HG02884 (cell line): ENCODE data around the gene SUCLG2.

Experiments
- ATAC-seq: cut with Tn5 transposase; IDR thresholded peaks from one replicate; pipeline ENCODE4 v1.9.1; 2021; ENCODE audit warnings: mild to moderate bottlenecking, moderate library complexity; ENCODE audit not compliant: unreplicated experiment

SUCLG2 gene

DNA sequence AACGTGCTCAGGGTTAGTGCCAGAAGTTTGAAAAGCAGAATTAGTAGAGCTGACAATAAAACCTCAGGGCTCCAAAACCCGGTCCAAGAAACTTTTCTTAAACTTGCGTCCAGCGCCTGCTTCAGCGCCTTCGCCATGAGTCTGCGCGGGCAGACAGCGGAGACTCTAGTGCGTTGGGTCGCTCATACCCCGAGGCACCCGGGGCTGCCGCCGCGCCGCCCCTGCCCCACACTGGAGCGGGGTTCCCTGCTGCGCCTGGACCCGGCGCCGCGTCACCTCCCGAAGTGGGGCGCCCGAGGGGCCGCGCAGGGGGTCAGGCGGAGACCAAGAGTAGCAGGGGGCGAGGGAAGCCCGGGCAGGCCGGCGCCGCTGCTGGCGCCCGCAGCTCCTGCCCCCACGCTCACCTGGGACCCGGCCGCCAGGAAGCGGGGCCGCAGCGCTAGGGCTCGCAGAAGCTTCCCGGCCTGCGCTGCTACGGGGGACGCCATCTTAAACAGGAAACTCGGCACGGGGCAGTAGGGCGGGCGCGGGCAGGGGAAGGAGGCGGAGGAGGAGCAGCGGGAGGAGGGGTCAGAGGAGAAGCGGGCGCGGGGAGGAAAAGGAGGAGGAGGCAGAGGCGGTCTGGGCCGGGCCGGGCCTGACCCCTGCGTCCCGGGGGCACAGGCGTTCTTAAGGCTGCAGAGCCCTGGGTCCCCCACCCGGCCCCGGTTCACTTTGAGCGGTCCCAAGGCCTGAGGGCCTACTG is at the start of gene SUCLG2:
Gene SUCLG2 (minus strand): TSS at position 514 of the 745 bp plus-strand sequence. CDS start 26 bp downstream, at position 488.
- peak; percentile 59 for ATAC-seq

GRCh38 chr3:67700596-67700995 is 46.2 kb upstream of the SUCLG2 start:
- no peak for ATAC-seq

DNA sequence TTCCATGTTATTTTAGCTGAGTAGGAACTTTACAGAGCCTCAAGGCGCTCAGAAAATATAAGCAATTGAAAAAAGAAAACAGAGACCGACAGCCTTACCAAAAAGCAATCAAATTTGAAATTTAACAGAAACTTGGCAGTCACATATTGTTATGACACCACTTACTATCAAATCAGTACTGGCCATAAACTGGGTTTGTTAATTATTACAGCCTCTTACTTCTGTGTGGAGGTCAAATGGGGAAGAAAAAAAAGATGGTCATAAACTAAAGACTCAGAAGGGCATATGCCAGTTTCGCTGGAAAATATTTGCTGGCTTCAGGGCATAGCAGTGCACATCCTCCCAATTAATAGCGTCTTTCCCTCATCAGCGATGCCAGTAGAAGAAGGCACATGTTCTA is 45.5 kb upstream of the SUCLG2 start:
- ATAC-seq = no peak

GRCh38 chr3:67692621-67693020 is 38.2 kb upstream of the SUCLG2 start:
- ATAC-seq = no peak

DNA sequence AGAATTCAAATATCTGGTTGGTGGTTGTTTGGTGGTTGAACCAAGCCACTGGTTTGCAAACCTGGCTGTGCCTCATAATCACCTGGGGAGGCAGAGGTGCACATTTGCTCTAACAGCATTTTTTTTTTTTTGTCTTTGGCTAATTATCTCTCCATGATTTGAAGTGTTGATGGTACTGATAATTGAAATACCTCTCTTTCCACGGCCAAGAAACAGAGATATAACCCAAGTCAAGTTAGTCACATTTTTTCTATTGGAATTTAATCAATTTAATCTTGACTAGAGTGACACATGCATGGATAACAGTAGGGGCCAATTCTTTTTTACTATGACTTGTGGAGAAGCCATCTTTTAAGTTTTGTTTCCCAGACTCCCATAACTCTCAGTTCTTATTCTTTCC is 37.5 kb upstream of the SUCLG2 start:
- ATAC-seq = no peak

- peak; percentile 67 for ATAC-seq
These were observed 36.8 kb upstream of the SUCLG2 start for GRCh38 chr3:67691207-67691606.

DNA sequence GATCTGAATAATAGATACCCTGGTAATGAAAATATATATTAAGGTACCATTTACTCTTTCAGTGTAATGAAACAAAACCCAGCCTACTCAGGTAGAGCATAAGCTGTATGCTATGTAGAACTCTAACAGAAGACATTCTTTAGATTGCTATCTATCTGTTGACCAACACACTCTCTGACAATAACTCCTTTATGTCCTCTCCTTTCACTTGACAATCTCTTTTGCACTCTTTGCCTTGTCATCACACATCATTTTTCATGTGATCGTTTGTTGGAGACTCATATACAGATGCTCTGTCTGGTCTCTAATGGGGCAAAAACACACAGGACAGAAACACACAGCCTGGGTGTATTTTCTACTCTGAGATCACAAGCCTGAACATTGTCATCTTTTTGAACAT is 35.4 kb upstream of the SUCLG2 start:
- no peak for ATAC-seq

GRCh38 chr3:67688231-67688630 is 33.8 kb upstream of the SUCLG2 start:
- no peak for ATAC-seq

DNA sequence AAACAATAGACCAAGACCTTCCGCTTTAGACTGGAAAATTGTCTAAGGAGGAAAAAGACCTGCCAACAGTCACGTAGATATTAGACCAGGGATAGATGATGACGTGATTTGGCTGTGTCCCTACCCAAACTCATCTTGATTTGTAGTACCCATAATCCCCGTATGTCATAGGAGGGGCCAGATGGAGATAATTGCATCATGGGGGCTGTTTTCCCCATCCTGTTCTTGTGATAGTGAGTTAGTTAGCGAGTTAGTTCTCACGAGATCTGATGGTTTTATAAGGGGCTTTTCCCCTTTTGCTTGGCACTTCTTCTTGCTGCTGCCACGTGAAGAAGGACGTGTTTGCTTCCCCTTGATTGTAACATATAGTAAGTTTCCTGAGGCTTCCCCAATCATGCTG is 31.7 kb upstream of the SUCLG2 start:
- ATAC-seq = no peak

DNA sequence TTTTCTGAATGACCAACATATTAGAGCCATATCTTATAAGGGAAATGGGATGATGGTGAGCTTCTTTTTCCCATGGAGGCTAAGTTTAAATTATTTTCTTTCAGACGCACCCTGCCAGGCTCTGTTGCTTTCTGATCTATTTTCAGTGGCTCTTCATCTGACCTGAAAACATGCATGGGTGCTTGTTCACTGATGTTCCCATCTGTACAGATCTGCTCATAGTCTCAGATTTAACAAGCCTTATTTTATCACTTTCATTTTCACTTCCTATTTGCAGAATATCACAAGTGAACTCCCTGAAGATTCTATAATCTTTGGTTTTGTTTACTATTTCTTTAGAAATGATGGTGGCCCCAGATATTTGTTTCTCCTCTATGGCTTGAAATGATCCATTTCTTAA is 31.1 kb upstream of the SUCLG2 start:
- ATAC-seq = peak; percentile 99

DNA sequence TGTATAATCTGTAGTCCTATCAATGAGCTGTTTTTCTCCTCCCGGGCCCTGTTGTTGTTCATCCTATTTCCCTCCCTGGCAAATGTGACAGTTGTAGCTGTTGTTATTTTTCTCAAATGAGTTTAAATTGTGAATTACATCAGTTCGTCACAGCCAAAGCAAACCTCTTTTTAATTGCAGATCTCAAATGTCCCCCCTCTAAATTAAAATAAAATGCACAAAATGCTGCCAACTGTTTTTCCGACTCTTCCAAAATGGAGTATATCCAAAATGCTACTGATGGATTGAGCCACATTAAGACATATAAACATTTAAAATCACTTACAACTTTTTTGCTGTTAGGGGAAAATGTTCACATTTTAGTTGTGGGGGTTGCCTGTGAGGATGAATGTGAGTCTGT is 29.8 kb upstream of the SUCLG2 start:
- ATAC-seq = no peak

GRCh38 chr3:67683522-67683921 is 29.1 kb upstream of the SUCLG2 start:
- no peak for ATAC-seq

DNA sequence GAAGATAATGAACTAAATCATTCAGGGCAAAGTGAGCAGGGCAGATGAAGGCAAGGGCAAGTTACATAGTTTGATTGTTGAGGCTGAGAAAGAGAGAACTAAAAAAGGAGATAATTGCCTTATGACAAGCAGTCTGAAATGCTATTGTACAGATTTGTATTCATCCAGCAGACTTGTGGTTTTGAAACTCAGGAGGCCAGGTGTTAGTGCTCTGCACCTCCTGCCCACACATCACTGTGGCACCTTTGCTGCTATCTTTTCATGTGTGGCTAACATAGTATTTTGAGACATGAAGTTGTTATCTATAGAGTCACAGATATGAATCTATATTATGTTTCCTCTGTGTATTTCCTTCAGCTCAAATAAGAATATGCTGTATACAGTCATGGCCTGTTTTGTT is 24.3 kb upstream of the SUCLG2 start:
- peak; percentile 92 for ATAC-seq

DNA sequence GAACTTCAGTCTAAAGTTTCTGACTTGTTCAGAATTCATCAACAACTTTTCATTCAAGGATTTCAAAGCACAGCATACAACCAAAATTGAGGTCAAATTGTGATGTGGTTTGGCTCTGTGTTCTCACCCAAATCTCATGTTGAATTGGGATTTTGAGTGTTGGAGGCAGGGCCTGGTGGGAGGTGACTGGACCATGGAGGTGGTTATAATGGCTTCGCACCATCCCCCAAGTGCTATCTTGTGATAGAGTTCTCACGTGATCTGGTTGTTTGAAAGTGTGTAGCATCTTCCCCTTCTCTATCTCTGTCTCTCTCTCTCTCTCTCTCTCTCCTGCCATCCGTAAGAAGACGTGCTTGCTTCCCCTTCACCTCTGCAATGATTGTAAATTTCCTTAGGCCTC is 19.6 kb upstream of the SUCLG2 start:
- ATAC-seq = no peak

DNA sequence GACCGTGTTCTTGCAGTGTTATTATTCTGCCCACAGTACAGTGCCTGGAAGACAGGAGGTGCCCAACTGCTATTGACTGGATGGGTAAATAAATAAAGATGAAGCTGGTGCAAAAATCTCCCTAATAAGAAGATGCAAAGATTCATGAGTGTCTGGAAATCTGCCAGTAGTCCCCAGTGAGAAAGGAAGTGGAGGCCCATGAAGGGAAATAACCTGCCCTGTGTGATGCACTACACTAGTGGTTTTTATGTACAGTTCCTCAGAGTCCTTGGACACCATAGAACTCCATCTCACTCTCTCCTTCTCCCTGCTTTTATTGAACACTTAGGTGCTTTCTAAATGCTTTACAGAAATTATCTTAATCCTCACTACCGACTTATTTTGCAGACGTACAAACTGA is 8.3 kb upstream of the SUCLG2 start:
- ATAC-seq = peak; percentile 83

GRCh38 chr3:67661089-67661488 is 6.7 kb upstream of the SUCLG2 start:
- ATAC-seq = no peak

DNA sequence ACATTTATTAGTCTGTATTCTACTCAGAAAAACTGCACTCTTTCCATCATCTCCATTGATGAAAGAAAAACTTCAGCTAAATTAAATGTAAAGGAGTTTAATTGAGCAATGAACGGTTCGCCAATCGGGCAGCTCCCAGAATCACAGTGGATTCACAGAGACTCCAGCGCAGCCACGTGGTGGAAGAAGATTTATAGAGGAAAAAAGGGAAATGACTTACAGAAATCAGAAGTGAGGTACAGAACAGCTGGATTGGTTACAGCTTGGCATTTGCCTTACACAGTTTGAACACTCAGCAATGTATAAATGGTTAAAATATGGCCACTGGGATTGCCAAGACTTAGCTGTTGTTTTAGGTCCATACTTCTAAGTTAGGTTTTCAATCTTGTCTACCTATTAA is 2.8 kb upstream of the SUCLG2 start:
- ATAC-seq = no peak

- no peak for ATAC-seq
These were observed 2.2 kb upstream of the SUCLG2 start for GRCh38 chr3:67656614-67657013.

DNA sequence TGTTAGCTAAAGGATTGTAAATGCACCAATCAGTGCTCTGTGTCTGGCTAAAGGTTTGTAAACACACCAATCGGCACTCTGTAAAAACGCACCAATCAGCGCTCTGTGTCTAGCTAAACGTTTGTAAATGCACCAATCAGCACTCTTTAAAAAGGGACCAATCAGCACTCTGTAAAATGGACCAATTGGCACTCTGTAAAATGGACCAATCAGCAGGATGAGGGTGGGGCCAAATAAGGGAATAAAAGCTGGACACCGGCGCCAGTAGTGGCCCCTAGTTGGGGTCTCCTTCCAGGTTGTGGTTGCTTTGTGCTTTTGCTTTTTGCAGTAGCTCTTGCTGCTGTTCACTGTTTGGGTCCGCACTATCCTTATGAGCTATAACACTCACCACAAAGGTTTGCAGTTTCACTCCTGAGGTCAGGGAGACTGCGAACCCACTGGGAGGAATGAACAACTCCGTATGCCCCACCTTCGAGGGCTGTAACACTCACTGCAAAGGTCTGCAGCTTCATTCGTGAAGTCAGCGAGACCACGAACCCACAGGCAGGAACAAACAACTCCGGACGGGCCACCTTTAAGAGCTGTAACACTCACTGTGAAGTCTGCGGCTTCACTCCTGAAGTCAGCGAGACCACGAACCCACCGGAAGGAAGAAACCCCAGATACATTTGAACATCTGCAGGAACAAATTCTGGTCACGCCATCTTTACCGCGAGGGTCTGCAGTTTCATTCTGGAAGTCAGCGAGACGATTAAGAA is 1.1 kb upstream of the SUCLG2 start:
- peak; percentile 51 for ATAC-seq

GRCh38 chr3:67654844-67655177 is 399 bp upstream of the SUCLG2 start:
- no peak for ATAC-seq

GRCh38 chr3:67653425-67654098 is 850 bp downstream of the SUCLG2 start:
- peak; percentile 18 for ATAC-seq

DNA sequence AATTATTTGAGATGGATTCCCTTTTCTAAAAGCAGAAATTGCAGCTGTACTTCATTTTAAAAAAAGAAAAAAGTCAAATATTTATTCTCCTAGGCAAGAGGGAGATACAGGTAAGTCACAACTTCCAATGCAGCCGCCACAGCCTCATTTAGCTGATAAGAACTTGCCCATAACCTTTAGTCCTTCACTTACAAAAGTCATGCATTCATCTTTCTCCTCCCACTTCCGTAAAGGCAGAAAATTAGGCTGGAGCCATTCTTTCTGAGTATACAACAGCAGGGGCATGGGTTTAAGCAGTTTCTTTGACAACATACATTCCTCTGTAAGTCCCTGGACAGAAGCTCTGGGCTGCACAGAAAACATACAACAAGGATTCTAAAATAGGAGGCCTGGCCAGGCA is 4.3 kb downstream of the SUCLG2 start:
- ATAC-seq = no peak
